ENCODE results near the gene PLEKHM2. TPM values are rescaled to one million over a fixed set of nuclear protein-coding genes. Genes with fewer than 3 reads are reported as not detected.

Gene PLEKHM2
- total RNA-seq, 2 donors from 2014 or later, result 31.5 to 37.0 TPM

GRCh38 chr1:15719381-15720120, 35.4 kb downstream of the PLEKHM2 start:
- DNase-seq (no peak), ATAC-seq (no peak)
- intact Hi-C loops (cut with DNase I, micrococcal nuclease), result no loop called here

DNA sequence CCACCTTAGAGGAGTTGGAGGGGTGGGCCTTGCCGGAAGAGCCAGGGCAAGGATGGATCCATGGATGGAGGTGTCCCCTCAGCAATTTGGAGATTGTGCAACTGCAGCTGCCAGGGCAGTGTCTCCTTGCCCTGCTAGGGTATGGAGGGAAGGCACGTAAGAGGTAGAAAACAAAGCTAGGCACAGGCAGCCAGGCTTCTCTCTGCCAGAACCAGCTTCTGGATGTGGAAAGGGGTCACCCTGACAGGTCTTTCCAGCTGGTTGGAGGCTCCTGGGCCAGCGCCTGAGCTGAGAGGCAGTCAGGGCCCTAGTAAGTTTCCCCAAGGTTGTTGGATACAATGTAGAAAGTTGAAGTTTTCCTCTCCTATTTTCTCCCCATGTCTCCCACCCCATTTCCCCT, 36.7 kb downstream of the PLEKHM2 start:
- no peak for ATAC-seq

GRCh38 chr1:15722411-15722810, 38.3 kb downstream of the PLEKHM2 start:
- intact Hi-C loops (cut with DNase I, micrococcal nuclease), result no loop called here
- DNase-seq, result no peak
- ATAC-seq, result no peak

More for the DNA sequence above, 36.7 kb downstream of the PLEKHM2 start:
- no peak for DNase-seq
- intact Hi-C loops (cut with DNase I, micrococcal nuclease), result no loop called here

GRCh38 chr1:15722836-15723532, 38.9 kb downstream of the PLEKHM2 start:
- no peak for ATAC-seq
- intact Hi-C loops (cut with DNase I, micrococcal nuclease), result no loop called here

GRCh38 chr1:15723631-15724246, 39.6 kb downstream of the PLEKHM2 start:
- intact Hi-C loops (cut with DNase I, micrococcal nuclease), result no loop called here
- DNase-seq, result no peak
- ATAC-seq, result no peak

More at GRCh38 chr1:15722836-15723532, 38.9 kb downstream of the PLEKHM2 start:
- DNase-seq, result no peak

DNA sequence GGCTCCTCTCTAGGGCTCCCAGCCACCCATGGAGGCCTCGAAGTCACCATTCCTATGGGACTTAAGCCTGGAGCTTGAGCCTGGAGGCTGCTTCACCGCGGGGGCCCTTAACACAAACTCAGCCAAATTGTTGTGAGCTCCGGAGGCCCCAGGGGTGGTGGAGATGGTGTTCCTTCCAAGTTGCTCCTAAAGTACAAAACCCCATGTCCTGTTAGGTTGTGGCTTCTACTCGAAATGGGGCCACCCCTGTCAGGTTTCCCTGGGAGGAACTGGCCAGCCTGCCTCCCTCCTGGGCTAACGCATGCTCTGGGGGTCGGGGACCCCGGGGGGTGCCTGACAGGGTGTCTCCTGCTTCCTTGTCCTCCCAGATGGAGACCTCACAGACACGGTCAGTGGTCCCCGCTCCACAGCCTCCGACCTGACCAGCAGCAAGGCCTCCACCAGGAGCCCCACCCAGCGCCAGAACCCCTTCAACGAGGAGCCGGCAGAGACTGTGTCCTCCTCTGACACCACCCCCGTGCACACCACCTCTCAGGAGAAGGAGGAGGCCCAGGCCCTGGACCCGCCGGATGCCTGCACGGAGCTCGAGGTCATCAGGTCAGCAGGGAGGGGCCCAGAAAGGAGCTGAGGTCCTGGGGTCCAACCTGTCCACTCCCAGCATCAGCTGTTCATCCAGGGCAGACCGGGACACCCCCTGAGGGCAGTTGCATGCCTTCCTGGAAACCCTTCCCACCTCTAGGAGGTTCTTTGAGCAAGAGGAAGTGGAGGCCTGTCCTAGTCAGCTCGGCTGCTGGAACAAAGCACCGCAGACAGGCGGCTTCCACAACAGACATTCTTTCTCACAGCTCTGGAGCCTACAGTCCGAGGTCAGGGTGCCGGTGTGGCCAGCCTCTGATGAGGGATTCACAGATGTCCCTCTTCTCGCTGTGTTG, 41.1 kb downstream of the PLEKHM2 start:
- ATAC-seq (no peak), DNase-seq (no peak)
- intact Hi-C loops (cut with DNase I, micrococcal nuclease), result no loop called here

GRCh38 chr1:15726508-15726907, 42.4 kb downstream of the PLEKHM2 start:
- ATAC-seq (no peak), DNase-seq (no peak)
- intact Hi-C loops (cut with DNase I, micrococcal nuclease), result no loop called here

GRCh38 chr1:15727021-15727420, 42.9 kb downstream of the PLEKHM2 start:
- ATAC-seq, result no peak

DNA sequence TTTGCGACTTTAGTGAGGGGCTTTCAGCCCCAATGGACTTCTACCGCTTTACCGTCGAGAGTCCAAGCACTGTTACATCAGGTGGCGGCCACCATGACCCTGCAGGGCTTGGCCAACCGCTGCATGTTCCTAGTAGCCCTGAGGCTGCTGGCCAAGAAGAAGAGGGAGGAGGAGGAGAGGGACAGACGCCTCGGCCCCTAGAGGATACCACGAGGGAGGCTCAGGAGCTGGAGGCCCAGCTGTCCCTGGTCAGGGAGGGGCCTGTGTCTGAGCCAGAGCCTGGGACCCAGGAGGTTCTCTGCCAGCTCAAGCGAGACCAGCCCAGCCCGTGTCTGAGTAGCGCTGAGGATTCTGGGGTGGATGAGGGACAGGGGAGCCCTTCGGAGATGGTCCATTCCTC, 43.3 kb downstream of the PLEKHM2 start:
- intact Hi-C loops (cut with DNase I, micrococcal nuclease), result no loop called here
- DNase-seq, result no peak
- ATAC-seq, result no peak

More at GRCh38 chr1:15727021-15727420, 42.9 kb downstream of the PLEKHM2 start:
- intact Hi-C loops (cut with DNase I, micrococcal nuclease), result no loop called here
- no peak for DNase-seq

DNA sequence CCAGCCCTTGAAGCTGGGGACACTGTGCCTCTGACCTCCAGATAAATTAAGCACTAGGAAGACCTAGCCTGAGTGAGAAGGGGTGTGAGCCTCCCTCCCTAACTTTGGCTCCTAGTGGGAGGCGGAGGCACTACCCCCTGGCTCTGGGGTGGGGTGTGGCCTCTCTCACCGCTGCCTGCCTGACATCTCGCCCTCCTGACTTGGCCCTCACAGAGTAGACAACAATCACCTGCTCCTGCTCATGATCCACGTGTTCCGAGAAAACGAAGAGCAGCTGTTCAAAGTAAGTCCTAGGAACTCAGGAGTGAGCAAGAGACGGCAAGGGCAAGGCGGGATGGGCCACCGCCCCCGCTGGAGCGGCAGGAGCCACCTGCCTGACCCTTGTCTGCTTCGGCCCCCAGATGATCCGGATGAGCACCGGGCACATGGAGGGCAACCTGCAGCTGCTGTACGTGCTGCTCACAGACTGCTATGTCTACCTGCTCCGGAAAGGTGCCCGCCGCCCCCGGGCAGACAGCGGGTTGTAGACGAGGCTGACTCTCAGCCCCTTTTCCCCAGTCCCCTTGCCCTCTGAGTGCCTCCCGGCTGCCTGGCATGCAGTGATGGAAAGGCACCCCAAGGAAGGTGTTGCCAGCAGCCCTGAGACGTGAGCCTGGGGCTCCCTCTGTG, 43.9 kb downstream of the PLEKHM2 start:
- intact Hi-C loops (cut with DNase I, micrococcal nuclease), result no loop called here
- DNase-seq (no peak), ATAC-seq (no peak)

- intact Hi-C loops (cut with DNase I, micrococcal nuclease), result no loop called here
- ATAC-seq, result no peak
- DNase-seq, result no peak
These were observed 45.0 kb downstream of the PLEKHM2 start for GRCh38 chr1:15728937-15729657.

DNA sequence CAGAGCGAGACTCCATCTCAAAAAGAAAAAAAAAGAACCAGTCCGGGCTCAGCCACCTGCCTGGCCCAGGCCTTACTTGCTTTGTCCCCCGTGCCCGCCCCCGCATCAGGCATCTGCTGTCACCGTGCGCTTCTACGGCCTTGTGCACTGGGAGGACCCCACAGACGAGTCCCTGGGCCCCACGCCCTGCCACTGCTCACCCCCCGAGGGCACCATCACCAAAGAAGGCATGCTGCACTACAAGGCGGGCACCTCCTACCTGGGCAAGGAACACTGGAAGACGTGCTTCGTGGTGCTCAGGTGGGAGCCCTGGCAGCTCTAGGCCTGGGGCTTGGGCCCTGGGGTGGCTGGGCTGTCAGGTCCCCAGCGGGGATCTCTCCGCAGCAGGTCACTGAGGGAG, 46.3 kb downstream of the PLEKHM2 start:
- ATAC-seq (no peak), DNase-seq (no peak)
- intact Hi-C loops (cut with DNase I, micrococcal nuclease), result no loop called here

GRCh38 chr1:15730936-15731335, 46.8 kb downstream of the PLEKHM2 start:
- no peak for ATAC-seq
- intact Hi-C loops (cut with DNase I, micrococcal nuclease), result no loop called here
- DNase-seq, result no peak

DNA sequence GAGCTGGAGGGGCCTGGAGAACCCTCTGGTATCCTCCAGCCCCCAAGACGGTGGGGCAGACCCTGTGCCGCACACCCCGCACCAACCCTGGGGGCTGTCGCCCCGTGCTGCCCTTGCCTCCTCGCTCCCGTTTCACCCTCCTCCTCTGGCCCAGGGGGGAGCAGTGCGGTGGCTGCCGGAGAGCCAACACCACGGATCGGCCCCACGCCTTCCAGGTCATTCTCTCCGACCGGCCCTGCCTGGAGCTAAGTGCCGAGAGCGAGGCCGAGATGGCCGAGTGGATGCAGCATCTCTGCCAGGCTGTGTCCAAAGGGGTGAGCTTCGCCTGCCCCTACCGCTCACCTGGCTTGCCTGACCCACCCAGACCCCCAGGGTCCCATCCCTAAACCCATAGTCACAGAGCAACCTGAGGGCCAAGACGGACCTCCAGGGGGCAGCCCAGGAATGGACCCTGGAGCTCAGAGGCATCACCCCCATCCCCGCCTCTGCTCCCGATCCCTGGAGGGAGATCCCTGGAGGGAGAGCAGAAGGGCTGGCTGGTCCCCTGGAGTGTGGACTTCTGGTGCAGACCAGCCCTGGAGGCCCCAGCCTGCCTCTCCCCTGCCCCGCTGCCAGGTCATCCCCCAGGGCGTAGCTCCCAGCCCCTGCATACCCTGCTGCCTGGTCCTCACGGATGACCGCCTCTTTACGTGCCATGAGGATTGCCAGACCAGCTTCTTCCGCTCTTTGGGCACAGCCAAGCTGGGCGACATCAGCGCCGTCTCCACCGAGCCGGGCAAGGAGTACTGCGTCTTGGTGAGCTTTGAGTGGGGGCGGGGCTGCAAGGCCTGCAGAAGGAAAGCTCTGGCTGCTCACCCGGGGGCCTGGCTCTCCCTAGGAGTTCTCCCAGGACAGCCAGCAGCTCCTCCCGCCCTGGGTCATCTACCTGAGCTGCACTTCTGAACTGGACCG, 47.9 kb downstream of the PLEKHM2 start:
- DNase-seq (no peak), ATAC-seq (no peak)
- intact Hi-C loops (cut with DNase I, micrococcal nuclease), result no loop called here

DNA sequence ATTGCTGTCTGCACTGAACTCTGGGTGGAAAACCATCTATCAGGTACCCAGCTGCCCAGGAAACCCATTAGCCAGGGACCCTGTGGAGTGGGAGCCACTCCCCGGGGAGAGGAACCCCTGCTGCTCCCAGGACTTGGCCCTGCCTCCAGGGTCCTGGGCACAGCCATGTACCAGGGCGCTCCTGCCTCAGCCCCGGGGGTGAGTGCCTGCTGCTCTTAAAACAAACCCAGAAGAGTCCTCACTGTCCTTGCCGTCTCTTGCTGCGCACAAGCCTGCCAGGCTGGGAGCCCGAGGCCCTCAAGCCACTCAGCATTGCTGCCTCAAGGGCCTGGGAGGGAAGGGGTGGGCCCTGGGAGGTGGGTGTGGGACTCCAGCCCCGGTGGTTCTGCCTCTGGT, 48.6 kb downstream of the PLEKHM2 start:
- DNase-seq (no peak), ATAC-seq (no peak)
- intact Hi-C loops (cut with DNase I, micrococcal nuclease), result no loop called here

DNA sequence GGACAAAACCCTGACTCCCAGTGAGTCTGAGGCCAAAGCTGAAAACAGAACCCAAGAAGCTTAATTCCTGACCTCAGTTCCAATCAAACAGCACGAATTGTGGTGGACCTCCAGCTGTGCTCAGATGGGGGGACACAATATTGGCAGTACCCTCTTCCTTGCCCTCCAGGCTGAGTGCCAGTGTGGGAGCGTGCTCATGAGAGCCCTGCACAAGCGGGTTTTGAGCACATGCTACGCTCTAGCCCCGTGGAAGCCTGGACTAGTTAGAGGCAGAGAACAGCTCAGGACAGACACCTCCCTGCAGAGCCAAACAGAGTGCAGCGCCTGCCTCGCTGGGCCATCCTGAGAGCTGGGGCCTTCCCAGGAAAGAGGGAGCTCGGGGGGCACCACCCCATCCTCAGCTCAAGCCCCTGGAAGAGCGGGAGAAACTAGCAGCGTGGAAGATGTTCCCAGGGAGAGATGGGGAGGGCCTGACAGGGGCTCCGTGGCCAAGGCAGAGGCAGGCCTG, 49.2 kb downstream of the PLEKHM2 start:
- intact Hi-C loops (cut with DNase I, micrococcal nuclease), result no loop called here
- ATAC-seq (no peak), DNase-seq (no peak)

Data from left colon (tissue), 2 donors.